HG03095 (cell line): ENCODE measurements around the gene OOSP1.
"Not testable (repeated sequence)": the region's sequence is repeated elsewhere in the genome, so short reads cannot be mapped to it uniquely, and the experiment has no call there.

Source experiments
- ATAC-seq: cut with Tn5 transposase; IDR thresholded peaks from one replicate; pipeline ENCODE4 v1.9.1; 2021; ENCODE audit warnings: moderate library complexity; ENCODE audit not compliant: unreplicated experiment

The OOSP1 gene, protein sequence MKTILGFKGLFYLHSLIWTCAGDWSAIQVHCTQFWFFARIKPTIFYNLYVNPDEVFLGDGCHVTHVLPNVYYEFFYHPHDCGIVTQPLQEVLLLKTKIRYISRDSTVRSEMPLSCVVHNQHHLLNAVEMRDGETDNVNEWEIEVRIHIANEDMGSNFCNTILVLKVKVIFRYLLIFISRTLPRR

DNA sequence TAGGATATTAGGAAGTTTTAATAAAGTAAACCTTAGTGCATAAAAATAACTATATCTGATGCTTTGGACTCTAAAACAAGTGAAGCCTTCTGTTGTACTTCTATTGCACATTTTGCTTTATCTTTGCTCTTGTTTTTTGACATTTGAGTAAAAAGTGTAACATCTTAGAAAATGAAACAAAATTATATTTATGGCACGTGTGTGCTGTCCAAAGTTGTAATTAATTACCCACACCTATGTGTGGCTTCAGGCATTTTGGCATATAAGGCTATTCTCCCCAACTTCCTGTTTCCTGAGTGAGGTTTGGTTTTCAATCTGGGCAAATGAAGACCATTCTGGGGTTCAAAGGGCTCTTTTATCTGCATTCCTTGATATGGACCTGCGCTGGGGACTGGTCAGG, at the start of gene OOSP1:
TSS of gene OOSP1 (plus strand) at position 301 of the 400 bp plus-strand sequence. CDS start at position 324, 23 bp downstream.
- no peak for ATAC-seq

DNA sequence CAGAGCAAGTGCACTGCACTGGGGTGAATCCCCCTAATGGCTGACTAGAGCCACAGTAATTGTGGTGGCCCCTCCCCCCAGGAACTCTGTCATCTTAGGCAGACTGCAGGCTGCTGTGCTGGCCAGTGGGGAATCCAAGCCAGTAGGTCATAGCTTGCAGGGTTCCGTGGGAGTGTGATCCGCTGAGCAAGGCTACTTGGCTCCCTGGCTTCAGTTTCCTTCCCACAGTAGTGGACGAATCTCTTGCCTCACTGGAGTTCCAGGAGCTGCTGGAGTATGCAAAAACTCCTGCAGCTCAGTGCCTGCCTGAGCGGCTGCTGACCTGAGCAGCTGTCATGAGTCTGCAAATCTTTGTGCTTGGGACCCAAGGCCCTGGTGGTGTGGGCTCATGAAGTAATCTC, 46.5 kb upstream of the OOSP1 start:
- ATAC-seq = no peak

DNA sequence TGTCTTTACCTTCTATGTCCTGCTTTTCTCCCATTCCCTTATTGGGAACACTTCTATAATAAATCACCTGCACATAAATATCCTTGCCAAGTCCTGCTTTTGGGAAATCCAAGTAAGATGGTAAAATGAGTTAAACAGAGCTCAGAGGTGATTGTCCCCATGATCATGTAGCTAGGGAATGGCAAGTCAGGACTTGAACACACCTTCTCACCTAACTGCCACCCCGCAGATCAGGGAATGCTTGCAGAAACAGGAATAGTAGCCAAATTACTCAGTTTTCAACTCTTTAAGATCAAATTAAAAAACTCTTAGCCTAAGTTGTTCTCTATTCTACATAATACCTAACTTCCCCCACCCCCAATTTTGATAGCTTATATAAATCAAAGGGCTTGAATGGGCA, 43.6 kb upstream of the OOSP1 start:
- ATAC-seq = no peak

DNA sequence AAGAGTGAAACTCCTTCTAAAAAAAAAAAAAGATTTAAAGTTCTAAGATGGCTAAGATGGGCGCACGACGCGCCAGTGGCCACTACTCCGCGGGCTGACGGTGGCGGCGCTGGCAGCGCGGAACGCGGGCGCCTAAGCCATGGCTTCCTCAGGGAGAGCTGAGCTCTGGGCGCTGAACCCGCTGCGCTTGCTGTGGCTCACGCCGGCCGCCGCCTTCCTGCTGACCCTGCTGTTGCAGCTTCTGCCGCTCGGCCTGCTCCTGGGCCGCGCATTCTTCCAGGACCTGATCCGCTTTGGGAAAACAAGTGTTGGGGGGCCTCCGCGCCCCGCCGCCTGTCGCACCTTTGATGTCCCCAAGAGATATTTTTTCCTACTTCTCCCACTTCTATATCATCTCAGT, 40.2 kb upstream of the OOSP1 start:
- ATAC-seq = no peak

DNA sequence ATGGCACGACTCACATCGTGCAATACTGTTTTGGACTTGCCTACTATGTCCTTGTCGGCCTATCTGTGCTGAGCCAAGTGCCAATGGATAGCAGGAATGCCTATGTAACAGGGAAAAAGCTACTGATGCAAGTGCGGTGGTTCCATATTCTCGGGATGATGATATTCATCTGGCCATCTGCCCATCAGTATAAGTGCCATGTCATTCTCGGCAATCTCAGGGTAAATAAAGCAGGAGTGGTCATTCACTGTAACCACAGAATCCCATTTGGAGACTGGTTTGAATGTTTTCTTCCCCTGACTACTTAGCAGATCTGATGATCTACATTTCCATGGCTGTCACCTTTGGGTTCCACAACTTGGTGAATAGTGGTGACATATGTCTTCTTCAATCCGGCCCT, 39.6 kb upstream of the OOSP1 start:
- no peak for ATAC-seq

DNA sequence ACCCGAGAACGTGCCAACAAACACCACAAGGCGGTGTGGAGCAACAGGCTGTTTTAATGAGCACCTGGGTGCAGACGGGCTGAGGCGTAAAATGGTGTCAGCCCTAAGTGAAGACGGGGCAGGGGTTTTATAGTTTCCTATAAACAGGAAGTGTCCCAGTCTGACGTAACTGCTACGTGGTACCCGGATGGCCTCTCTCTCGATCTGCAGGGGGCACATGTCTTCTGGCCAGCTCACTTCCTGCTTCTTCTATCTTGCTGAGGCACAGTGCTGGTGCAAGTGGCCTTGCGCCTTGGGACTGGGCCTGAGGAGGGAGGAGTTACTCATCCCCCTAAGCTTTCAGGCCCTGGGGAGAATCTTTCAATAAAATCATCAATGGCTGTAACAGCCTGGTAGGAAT, 38.7 kb upstream of the OOSP1 start:
- no peak for ATAC-seq

DNA sequence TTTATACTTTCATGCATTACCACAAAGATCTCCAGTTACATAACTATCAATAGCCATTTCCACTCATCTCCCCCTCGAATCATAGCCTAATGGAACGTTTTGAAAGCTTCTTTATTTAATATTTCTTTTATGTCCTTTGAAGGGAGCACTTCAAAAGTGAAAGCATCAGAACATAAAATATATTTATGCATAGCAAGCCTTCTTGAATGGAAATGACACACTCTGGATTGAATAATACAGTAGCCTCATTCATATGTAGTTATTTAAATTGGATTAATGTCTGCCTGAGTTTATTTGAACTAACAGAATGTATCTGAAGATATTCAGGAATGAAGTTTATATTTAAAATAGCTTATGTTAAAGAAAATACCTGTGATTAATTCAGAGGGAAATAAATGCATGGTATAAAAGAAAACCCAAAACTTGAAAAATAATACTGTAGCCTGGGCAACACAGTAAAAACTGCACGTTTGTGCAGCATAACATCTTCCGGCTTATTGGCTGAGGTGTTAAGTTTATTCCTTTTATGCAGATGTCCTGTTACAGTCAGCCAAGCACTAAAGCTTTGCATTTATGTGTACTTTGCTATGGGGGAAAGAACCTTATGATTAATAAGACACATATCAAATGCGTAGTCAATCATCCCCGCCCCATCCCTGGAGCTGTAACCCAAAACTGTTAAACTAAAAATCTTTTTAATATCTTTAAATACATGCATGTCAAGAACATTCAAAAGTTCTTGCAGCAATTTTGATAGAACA, 37.7 kb upstream of the OOSP1 start:
- no peak for ATAC-seq

GRCh38 chr11:59901306-59901705, 36.9 kb upstream of the OOSP1 start:
- ATAC-seq = no peak

- ATAC-seq = not testable (repeated sequence)
Measured at GRCh38 chr11:59903569-59903968, 34.7 kb upstream of the OOSP1 start.

- ATAC-seq = no peak
Measured at GRCh38 chr11:59918480-59918879, 19.8 kb upstream of the OOSP1 start.

DNA sequence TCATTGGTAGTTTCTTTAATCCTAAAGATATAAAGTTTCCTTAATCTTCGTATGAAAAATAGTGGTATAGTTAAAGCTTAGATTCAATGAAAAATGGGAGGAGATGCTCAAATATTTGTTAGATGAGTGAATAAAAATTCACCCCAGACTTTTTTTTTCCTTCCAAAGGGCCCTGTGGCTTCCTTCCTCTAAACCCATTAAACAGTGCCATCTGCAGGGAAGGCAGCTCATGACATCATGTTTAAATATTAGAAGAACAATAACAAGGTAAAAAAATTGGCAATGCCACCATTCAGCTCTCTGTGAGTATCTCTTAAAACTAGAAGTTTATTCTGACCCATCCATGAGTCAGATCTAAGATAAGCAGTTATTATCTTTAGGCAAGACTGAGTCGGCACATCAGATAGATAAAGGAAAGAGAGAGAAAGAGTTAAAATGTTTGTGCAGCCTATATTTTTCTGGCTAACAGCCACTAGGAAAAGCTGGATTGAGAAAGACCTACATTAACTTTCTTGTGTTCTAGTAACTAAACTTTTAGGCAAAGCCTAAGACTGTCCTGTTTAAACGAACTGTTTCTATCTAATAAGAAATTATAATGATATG, 19.1 kb upstream of the OOSP1 start:
- no peak for ATAC-seq

GRCh38 chr11:59923813-59924212, 14.4 kb upstream of the OOSP1 start:
- no peak for ATAC-seq

GRCh38 chr11:59931688-59932087, 6.5 kb upstream of the OOSP1 start:
- ATAC-seq = no peak

DNA sequence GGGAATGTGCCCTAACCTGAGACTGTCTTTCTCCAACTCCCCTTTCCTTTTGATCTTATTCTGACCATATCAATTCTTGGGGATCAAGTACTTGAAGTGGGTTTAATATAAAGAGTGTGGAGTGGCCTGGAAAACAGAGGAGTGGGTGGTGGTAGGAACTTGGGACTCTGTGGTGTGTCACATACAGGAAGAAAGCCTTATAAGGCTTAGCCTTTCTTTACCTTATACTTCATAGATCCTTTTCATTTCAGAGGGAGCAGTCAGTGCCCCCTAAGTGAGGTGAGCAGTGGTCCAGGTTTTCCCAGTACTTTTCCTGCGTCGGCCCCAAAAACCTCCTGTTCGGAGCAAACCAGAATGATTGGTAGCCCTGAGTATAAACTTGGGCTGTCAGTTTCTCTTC, 486 bp downstream of the OOSP1 start:
- ATAC-seq = no peak

- ATAC-seq = no peak
Measured at GRCh38 chr11:59939482-59939881, 1.2 kb downstream of the OOSP1 start.

GRCh38 chr11:59941091-59941490, 2.9 kb downstream of the OOSP1 start:
- ATAC-seq = no peak

GRCh38 chr11:59943997-59944714, 5.9 kb downstream of the OOSP1 start:
- no peak for ATAC-seq

GRCh38 chr11:59944720-59945119, 6.5 kb downstream of the OOSP1 start:
- ATAC-seq = no peak

- no peak for ATAC-seq
Measured at GRCh38 chr11:59953463-59954218, 15.4 kb downstream of the OOSP1 start.

- no peak for ATAC-seq
Measured at GRCh38 chr11:59954219-59954847, 16.1 kb downstream of the OOSP1 start.
